ENCODE measurements around the gene SDK1.
"Not testable (repeated sequence)": the region's sequence is repeated elsewhere in the genome, so short reads cannot be mapped to it uniquely, and the experiment has no call there.

SDK1 gene

DNA sequence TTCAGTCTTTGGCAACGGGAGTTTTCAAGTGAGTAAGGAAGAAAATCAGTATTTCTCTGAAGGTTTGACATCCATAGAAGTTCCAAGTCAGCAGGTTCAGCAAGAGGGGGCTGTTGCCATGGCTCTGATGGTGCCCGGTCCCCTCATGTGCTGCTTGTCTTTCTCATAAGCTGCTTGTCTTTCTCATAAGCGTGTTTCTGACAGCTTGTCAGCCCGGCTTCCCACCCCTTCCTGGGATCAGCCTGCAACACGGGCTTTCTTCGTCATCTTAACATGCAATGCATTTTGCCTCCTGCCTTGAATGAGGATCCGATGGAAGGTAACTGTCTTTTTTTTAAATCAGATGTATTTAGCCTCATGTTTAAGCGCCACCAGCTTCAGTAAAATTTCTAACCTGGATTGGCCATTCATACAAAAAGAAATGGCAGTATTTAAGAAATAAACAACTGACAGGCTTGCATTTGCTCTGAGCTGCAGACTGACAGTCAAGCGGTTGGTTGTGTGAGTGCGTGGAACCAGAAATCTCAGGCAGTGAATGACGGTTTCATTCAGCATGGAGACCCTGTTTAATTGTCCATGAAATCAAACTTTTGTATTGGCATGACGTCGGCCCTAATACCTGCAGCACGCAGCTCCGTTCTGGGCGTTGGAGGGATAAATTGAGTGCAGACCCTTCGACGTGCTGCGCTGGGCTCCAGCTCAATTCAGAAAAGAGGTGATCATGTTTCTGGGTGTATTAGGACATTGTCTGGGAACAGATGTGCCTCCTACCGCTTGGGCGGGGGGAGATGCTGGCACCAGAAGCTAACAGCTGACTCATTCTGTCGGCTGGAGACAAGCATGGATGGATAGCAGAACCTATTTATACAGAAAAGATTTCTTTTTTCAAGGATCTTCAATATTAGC lies 926.3 kb downstream of the SDK1 start:
- DNase-seq (ENCODE audit: low read depth), result no peak

DNA sequence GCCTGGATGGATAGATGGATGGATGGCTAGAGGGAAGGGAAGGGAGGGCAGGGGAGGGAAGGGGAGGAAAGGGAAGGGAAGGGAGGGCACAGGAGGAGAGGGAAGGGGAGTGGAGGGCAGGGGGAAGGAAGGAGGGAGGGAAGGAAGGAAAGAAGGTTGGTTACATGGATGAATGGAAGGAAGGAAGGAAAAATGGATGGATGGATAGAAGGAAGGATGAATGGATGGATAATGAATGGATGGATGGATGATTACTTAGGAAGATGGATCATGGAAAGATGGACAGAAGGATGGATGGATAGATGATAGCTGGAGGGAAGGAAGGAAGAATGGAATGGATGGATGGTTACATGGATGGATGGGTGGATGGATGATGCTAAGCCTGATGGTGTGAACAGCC lies 929.3 kb downstream of the SDK1 start:
- DNase-seq (ENCODE audit: low read depth), result no peak

DNA sequence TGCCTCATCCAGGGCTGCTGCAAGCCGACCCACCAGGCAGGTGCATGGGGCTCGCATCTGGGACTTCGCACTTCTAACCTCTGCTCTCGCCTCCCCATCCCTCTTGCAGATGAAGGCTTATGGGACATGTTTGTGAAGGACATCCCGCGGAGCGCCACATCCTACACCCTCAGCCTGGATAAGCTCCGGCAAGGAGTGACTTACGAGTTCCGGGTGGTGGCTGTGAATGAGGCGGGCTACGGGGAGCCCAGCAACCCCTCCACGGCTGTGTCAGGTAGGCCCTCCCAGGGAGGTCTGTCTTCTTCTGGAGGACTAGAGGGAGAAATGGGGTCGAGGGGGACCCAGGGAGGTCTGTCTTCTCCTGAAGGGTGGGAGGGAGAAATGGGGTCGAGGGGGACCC lies 932.1 kb downstream of the SDK1 start:
- no peak for DNase-seq (ENCODE audit: low read depth)

DNA sequence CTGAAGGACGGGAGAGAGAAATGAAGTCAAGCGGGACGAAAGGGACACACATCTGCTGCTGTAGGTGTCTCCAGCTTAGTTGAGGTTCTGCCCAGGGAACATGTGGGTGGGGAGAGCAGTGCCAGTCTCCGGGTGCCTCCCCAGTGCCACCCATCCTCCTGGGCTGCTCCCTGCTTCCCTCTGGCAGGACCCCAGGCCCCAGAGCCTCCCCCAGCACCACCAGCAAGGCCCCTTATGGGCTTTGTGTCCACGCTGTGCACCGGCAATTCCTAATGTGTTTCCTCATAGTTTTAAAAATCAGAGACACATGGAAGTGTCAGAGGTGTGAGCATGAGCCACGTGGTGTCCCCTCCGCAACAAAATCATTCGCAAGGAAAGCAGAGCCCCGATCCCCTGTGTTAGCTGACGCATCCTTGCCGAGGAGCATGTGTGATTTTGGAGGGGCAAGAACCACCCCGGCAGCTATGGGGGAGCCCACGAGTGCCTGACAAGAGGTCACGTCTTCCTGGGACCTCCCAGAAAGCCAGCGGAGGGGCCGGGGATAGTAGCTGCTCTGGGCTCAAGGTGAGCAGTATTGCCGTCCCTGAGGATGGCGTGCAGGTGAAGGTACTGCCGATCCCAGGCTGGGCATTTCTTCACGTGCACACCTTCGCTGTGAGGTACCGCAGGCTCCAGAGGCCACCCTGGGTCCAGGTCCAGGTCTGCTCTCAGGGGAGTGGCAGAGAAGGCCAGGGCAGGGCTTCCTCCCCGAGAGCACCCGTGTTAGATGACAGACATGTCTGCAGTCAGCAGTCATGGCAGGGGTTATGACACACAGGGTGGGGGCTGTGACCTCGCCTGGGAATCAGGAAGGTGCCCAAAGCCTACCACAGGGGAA lies 932.8 kb downstream of the SDK1 start:
- DNase-seq (ENCODE audit: low read depth), result no peak

DNA sequence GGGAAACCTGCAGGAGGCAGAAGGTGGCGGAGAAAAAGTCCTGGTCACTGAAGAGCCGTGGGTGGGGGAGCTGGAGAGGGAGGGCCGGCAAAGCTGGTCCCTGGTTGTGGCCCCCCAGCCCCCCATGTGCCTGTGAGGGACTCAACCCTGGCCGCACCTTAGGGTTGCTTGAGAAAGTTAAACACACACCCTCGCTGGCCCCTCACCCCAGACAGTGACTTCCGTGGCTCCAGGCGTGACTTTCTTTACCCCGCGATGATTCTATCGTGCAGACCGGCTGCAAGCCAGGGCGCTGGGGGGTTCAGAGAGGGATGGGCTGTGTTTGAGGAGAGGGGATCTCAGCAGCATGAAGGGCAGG lies 933.4 kb downstream of the SDK1 start:
- no peak for DNase-seq (ENCODE audit: low read depth)

DNA sequence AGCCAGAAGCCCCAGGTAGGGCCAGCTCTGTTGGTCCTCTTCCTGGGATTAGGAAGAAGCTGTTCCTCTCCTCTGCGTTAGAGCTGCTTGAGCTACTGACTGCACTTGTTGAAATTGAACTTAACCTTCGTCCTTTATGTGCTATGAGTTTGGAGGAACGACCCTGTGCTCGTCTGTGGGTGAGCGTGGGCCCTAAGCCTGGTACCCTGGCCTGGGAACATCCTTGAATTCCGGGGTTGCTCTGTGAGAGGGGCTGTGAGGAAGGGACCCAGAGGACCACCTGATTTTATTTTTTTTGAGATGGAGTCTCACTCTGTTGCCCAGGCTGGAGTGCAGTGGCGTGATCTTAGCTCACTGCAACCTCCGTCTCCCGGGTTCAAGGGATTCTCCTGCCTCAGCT lies 933.8 kb downstream of the SDK1 start:
- no peak for DNase-seq (ENCODE audit: low read depth)

DNA sequence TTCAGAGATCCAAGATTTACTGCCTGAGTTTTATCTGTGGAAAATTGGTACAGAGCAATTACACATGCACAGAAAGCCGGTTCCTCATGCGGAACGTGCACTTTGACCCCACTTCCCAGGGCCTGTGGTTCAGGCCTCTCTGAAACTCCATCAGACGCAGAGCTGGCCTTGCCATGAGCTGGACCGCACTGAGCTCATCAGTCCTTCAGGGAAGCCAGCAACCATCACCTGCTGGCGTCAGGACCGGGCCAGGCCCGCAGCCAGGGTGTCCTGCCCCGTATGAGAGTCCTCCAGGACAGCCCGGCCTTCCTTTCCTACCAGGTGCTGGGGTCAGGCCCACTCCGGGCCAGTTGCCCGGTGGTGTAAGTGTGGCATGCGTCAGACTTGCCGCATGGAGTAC lies 934.5 kb downstream of the SDK1 start:
- no peak for DNase-seq (ENCODE audit: low read depth)

DNA sequence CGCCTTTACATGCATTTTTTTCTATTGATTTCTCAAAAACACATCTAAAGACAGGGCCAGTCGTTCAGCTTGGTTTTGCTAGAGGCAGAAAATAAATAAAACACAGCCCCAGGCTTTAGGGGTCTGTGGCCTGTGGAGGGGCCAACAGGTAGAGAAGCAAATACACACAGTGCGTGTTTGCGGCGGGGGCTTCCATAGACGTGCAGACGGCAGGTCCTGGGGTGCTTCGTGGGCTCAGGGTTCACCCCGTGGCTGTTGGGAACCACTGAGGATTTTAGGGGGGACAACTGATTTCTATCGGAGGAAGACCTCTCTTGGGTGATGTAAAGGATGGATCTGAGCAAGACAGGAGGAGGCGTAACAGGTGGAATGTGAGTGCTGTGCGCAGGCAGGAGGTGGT lies 935.3 kb downstream of the SDK1 start:
- no peak for DNase-seq (ENCODE audit: low read depth)

DNA sequence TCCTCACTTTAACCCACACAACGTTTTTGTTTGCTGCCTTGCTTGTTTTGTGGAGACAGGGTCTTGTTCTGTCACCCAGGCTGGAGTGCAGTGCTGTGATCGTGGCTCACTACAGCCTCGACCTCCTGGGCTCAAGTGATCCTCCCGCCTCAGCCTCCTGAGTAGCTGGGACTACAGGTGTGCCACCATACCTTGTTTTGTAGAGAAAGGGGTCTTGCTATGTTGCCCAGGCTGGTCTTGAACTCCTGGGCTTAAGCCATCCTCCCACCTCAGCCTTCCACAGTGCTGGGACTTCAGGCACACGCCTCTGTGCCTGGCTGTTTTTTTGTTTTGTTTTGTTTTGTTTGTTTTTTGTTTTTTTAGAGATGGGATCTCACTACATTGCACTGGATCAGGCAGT lies 935.8 kb downstream of the SDK1 start:
- not testable (repeated sequence) for DNase-seq (ENCODE audit: low read depth)

DNA sequence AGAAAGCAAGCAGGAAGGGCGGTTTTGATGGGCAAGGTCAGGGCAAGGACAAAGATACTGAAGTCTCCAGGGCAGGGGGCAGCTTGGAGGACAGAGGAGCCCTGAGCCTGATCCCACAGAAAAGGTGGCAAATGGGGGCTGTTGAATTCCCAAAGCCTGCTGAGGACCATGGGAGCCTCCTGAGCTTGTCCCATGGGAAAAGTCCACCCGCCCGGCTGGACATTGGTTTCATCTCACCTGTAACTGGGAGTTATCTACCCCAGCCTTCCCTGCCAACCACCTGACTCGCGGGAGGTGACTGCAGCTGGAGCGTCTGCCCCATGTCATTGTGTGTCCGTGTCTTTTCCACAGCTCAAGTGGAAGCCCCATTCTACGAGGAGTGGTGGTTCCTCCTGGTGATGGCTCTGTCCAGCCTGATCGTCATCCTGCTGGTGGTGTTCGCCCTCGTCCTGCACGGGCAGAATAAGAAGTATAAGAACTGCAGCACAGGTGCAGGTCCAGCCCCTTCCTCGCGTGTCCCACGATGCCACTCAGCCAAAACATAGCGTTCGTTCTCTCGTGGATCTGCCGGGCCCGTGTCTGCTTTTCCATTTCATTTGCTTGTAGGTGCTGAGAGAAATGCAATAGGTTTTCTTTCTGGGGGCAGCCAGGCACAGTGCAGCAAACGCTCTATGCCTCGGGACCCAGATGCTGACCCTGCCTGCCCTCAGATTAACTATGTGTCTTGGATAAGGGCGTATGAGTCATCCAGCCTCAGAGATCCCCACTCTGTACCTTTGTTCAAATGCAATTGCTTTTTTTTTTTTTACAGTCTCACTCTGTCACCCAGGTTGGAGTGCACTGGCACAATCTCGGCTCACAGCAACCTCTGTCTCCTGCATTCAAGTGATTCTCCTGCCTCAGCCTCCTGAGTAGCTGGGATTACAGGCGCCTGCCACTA lies 936.5 kb downstream of the SDK1 start:
- no peak for DNase-seq (ENCODE audit: low read depth)

DNA sequence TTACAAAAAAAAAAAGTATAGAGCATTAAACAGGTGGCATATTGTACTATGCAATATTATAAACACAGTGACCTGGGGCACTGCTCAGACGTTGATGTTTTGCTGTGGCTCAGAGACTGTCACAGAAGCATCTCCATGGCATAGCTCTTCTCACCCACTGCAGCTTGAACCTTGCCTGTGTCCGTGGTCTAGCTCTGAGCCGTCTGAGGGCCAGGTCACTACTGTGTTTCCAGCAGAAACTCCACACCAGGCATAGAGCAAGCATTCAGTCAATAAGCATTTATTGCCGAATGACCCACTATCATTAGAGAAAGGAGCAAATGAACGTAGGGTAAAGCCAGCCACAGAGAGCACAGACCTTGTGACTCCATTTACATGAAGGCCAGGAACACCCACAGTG lies 937.8 kb downstream of the SDK1 start:
- DNase-seq (ENCODE audit: low read depth), result no peak

DNA sequence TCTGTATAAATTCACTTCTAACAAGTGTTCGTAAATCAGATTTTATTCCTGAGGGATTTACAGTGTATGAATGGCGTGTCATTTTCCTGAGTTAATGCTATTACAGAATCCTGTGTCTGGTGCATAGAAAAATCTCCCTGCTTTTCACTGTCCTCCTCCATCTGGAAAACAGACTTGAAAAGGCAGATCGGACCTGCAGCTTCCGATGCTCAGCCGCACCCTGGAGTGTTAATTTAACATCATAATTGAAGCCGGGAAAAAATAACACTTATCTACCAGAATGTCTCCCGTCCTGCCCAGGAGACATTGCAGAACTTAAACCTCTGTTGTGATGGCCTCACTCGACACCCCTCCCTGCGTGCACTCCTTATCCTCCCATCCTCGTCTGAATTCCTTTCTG lies 939.0 kb downstream of the SDK1 start:
- DNase-seq (ENCODE audit: low read depth), result no peak

DNA sequence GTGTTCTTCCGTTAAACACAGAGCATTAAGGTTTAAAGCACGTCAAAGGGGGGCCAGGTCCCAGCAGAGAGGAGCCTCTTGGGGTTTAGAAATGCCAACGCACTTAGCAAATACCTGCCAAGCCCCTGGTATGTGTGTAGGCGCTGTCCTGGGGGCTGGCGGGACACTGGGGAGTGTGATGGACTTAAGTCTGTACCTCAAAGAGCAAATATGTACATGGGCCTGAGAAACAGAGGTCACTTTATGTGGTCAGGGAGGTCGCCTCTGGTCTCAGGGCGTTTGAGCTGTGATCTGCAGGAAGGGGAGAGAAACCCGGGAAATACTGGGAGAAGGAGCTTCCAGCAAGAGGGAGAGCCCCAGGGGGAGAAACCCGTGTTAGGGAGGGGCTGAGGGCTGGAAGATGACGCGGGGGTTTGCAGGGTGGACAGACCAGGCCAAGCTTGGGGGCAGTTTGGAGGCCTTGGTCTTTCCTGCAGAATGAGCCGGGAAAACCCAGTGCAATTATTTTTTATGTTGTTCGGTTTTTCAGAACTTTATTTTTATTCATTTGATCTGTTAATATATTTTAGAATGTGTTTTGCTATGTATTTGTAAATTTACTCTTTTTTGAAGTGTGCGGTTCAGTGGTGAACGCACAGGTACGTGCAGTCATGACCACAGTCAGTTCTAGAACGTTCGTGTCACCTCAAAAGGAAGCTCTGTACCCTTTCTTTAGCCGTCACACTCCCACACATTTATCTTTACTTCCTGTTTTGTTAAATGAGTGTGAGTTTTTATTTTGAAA lies 939.7 kb downstream of the SDK1 start:
- DNase-seq (ENCODE audit: low read depth), result no peak

DNA sequence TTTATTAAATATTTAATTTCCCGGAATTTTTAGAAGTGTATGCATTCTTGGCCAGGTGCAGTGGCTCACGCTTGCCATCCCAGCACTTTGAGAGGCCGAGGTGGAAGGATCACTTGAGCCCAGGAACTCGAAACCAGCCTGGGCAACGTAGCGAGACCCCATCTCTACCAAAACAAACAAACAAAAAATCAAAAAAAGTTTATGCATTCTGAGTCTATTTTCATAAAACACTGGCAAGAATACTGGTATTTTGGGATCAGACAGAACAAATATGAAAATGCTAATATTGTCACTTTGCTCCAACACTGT lies 940.2 kb downstream of the SDK1 start:
- no peak for DNase-seq (ENCODE audit: low read depth)

DNA sequence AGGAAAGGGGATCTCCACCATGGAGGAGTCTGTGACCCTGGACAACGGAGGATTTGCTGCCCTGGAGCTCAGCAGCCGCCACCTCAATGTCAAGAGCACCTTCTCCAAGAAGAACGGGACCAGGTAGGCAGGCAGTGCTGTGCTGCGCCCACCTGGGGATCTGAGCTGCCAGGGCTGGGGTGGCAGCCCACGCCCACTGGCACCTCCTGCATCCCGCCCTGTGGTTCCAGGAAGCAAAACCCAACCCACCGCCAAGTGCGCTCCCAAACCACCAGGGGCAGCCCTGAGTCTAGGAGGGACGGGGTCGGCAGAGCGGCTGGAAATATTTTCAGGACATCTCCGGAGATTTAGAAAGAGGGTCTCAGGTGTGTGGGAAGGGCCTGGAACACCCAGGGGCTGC lies 940.7 kb downstream of the SDK1 start:
- no peak for DNase-seq (ENCODE audit: low read depth)

DNA sequence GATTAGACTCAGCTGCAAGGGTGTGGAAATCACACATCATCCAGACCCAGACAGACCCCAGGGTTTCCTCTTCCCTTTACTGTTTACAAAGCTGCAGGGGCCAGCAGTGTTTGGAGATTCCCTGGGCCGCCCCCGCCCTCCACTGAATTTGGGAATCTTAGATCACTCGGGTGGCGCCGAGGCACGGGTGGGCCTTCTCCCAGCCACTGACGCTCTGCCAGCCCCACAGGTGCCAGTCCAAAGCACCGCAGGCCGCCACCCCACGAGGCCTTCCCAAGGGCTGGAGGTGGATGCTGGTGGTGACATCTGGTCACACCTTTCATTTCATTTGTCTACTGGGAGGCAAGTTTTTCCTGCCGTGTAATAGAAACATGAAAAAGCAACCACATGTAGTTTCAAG lies 941.7 kb downstream of the SDK1 start:
- DNase-seq (ENCODE audit: low read depth), result no peak

DNA sequence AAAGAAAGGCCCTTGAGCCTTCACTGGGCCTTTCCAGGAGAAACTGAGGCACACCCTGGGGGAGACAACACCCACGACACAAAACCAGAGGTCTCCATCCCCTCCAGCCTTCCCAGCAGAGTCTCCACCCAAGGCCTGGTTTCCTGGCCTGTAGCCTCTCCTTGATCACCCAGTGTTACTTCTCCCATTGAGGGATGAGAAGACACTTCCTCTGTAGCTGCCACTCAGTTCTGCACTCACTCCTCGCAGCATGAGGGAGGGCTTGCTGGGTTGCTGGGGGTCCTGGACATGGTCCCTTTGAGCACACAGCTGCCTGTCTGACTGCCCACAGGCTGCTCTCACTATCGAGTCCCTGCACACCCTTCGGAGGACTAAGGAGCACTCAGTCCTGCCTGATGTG lies 943.0 kb downstream of the SDK1 start:
- no peak for DNase-seq (ENCODE audit: low read depth)

DNA sequence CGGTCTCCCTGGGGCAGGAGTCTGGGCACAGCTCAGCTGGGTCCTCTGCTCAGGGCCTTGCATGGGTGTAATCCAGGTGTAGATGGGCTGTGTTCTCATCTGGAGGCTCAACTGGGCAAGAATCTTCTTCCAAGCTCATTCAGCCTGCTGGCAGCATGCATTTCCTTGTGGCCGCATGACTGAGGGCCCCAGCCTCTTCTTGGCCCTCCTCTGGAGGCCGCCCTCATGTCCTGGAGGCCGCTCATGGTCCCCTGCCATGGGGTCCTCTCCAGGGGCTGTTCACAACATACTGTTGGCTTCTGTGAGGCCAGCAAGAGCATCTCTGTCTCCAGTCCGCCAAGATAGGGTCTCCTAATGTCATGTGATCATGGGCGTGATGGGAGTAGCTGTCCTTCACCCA lies 943.6 kb downstream of the SDK1 start:
- no peak for DNase-seq (ENCODE audit: low read depth)

DNA sequence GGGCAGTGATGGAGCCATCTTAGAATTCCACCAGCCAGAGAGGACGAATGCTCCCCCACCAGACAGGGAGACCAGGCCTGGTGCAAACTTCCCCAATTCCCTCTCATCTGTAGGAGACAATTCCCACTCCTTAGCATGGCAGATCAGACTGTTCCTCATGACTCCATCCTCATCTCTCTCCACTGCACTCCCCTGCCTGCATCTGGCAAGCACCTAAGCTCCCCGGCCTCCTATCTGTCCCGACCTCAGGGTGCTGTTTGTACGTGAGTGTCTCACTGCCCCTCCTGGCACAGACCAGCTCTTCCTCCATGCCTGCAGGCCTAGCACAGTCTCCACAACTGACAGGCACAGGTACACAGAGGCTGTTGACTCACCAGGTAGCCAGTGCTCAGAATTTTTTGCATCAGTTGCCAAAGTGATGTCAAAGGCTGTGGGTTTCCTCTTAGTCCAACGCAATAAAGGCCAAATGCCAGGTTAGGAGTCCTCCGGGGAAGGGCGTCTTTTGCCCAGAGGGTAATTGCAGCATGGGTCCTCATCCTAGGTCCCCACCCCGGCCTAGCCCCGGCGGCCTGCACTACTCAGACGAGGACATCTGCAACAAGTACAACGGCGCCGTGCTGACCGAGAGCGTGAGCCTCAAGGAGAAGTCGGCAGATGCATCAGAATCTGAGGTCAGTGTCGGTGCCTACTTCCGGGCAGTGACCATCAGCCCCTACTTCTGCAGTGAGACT lies 944.2 kb downstream of the SDK1 start:
- no peak for DNase-seq (ENCODE audit: low read depth)

DNA sequence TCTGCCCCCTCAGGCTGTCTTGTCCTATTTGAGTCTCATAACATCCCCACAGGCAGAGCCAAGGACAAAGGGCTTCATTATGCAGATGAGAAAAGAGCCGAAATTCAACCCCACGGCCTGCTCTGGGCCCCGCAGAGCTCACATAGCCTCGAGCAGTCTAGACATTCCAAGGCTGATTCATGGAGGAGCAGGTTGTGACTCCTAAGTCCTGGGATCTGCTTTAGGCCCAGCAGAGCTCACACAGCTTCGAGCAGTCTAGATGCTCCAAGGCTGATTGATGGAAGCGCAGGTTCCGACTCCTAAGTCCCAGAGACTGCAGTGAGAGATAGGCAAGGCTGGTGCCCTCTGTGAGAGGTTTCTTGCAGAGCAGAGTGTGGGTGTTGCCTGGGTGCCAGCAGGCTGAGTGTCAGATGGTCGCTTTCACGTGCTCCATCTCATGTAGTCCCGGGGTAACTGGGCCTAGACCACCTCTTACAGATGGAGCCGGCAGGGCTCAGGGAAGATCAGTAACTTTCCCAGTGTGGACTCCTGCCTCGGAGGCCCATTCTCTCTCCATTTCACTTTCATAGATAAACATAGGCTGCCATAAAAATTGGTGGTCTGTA lies 944.9 kb downstream of the SDK1 start:
- DNase-seq (ENCODE audit: low read depth), result no peak
